Activated naive CD4-positive, alpha-beta T cell (primary cell): ENCODE results near the gene ALK.

Experiments
- DNase-seq, 4 experiments: peaks; one replicate each; lab custom pipeline; 2025; lab: John Stamatoyannopoulos, UW

Gene ALK

GRCh38 chr2:29448096-29448688, 473.2 kb downstream of the ALK start:
- DNase-seq = no peak

GRCh38 chr2:29447513-29447912, 473.9 kb downstream of the ALK start:
- DNase-seq = no peak

- no peak for DNase-seq
Measured at GRCh38 chr2:29446847-29447246, 474.5 kb downstream of the ALK start.

DNA sequence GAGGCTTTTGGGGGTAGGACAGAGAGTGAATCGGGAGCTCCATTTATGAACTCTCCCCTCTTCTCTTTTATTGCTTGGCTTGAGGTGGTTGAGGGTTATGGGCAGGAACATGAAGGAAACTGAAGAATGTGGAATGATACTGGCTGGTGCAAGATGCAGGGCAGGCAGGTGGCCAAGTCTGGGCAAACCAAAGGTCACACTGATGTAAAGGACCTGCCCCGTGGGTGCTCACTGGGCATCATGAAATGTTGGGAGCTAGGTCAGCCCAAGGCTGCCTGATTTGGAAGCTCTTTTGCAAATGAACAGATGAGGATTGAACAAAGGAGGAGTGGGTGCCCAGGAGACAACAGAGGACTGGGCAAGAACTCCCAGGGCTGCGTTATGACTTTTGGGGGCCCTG, 477.2 kb downstream of the ALK start:
- no peak for DNase-seq

- no peak for DNase-seq
Measured at GRCh38 chr2:29443627-29444026, 477.8 kb downstream of the ALK start.

DNA sequence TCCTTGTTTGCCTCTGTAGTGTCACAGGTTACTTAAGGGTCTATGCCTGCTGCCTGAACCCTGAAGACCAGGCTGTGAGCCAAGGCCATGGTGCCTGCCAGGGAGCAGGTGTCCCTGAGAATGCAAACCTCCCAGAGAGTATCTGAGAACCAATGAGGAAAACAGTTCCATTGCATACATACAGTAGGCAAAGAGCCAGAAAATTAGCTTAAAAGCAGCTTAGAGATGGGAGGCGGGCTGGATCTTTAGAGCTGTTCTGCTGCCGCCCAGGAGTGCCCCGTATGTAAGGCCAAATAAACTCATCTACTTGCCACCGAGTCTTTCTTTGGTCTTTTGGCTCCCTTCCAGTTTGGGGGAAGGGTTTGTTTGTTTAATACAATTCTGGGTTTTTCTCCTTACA, 478.2 kb downstream of the ALK start:
- DNase-seq = no peak

GRCh38 chr2:29440921-29441623, 480.3 kb downstream of the ALK start:
- DNase-seq = no peak

- no peak for DNase-seq
Measured at GRCh38 chr2:29433920-29434319, 487.5 kb downstream of the ALK start.

DNA sequence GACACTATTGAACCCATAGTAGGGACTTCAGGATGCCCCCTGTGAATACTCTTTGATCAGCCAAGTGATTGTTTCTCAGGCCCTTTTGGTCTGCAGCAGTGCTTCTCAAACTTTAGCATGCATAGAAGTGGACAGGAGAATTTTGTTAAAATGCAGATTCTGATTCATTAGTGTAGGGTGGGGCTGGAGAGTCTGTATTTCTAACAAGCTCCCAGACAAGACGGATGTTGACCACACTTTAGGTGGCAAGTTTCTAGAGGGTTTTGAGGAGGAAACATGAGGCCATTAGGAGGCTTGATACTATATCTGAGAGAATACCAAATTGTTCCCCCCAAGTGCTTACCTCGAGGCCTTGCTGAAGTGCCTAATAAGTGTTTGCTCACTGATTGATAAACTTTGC, 488.3 kb downstream of the ALK start:
- DNase-seq = no peak

- DNase-seq = no peak
Measured at GRCh38 chr2:29431485-29431884, 489.9 kb downstream of the ALK start.

DNA sequence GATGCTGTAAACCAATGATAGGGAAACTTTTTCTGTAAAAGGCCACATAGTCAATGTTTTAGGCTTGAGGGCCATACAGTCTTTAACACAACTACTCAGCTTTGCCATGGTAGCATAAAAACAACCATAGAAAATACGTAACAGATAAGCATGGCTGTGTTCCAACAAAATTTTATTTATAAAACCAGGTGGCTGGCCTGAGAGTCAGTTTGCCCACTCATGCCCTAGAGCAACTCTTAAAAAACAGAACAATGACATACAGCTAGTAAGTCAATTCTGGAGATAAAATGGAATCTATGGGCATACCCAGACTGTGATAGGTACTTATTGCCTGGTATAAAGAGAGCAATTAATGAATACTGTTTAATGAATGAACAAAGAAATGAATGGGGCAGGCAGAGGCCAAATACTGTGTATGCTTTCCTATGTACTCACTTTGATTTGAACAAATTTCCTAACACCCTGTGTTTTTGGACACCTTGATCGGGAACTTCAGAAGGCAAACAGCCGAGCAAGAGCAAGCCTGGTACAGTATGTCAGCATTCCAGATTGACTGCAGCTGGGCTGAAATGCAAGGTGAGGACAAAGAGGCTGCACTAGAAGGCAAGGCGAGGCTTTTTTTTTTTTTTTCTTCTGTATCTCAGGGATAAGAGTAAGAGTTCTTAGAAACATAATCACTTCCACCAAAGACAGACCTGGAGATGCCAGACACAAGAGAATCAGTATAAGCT, 490.8 kb downstream of the ALK start:
- DNase-seq = no peak

GRCh38 chr2:29426354-29426753, 495.0 kb downstream of the ALK start:
- DNase-seq = no peak

DNA sequence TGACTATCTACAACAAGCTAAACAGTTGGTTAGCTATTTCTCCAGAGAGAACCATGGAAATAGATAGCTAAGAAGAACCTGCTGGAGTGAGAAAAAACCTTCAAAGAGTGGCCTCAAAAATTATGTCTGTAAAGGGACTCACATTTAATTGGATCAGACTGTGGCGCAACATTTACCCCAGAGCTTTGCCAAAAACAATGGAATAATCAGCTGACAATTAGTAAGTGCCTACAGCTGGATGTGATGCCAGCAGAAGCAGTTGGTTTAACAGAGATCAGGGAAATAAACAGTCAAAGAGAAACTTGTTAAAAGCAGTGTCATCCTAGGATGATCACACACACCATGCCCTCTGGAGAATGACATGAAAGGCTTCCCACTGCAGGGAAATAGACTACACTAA, 495.5 kb downstream of the ALK start:
- no peak for DNase-seq

- no peak for DNase-seq
Measured at GRCh38 chr2:29423061-29423666, 498.2 kb downstream of the ALK start.

DNA sequence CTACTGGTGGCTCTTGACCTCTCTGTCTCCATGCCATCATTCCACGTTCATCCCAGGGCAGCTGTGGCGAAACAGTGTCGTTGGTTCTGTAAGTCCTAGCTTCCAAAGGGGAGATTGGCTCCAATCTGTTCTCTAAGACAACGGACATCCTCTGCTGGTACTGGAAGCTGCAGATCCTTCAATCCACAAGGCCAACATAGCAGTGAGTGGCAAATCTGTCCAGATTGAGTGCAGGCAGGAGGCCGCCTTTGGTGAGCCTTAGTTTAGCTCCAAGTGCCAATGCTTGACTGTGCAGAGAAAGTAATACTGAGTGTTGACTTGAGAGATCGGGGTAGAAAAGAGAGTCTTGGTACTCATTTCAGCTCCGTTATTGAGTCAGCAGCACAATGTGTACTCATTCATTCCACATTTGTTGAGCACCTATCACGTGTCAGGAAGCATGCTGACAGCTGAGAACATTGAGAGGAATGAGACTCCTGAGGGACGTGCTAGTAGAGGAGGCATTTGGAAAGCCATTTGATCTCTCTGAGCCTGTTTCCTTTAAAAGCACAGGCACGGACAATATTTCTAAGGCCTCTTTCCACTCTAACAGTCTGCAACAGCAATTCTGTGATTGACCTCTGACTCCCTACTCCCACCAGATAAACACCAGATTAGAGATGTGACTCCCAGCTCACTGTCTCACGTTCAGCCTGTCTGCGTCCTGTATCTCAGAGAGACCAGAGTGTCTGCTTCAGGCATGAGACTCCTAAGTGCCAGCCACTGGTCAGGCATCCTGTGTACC, 500.2 kb downstream of the ALK start:
- no peak for DNase-seq

GRCh38 chr2:29420464-29420863, 500.9 kb downstream of the ALK start:
- no peak for DNase-seq

DNA sequence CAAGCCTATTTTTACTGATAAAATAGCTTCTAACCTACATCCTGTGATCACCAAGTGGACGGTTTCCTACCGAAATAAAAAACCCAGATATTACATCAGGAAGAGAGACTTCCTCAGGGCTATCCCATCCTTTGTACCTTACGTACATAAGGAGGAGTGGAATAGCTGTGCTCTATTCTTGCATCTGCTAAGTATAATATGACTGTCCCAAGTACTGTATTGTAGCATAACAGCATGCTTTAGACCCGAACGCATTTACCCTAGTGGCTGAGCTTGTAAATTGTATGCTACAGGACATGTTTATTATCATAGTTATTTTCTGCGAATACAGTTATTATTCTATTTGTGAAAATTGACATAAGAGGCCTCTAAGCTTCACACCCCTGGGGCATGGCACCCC, 503.8 kb downstream of the ALK start:
- no peak for DNase-seq

DNA sequence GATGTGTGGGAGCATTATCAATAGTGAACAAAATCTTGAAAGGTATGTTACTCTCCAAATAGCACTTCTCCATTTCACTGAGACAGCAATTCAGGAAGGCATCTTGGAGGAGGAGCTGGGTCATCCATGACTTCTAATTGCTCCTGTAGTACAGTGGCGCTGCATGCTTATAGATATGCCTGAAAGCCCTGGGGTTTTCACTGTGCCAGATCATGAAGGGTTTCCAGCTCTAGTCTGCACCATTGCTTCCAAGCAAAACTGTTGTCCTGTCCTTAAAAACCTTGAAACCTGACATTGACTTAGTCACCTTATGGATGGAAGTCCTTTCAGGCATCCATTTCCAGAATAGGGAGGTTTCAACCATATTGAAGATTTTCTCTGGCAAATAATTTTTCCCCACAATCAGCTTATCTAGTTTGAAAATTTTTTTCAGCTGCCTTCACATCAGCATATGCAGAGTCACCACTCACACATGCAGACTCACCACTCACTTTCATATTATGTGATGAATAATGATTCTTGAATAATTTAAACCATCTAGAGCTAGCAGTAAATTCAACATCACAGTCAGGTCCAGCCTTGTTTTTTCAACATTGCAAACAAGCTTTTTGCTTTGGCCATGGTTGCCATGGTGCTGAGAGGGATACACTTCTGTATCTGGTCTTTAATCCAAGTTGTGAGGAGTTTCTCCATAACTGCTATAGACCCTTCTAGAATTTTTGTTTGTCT, 509.0 kb downstream of the ALK start:
- DNase-seq = no peak

- no peak for DNase-seq
Measured at GRCh38 chr2:29405707-29406106, 515.7 kb downstream of the ALK start.

DNA sequence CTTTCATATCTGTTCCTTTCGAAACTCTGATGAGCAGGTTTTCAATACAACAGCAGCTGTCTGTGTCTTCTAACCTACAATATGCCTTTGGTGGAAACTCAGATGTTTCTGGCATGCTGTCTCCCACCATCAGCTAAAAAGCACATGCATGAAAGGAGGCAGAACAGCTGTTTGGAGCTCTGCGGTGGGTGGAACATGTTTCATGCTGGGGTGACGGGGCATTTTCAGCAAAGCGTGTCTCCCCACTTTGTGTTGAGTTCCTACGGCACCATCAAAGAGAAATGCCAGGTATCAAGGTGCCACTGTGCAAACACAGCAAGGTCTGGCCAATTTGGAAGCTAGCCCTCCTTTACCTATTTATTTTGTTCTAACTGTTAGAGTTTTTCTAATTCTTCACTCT, 516.1 kb downstream of the ALK start:
- no peak for DNase-seq

GRCh38 chr2:29401994-29402393, 519.4 kb downstream of the ALK start:
- no peak for DNase-seq
